HepG2 (cell line): Measurements from ENCODE around the gene PGC. TPM values are rescaled to one million over a fixed set of nuclear protein-coding genes. Genes with fewer than 3 reads are reported as not detected.

ENCODE experiments used
- ATAC-seq: fragments of 200-7000 bp; cut with Tn5 transposase; 3 replicates; pipeline ENCODE4 v1.9.1; 2020; ENCODE audit warnings: mild to moderate bottlenecking, moderate library complexity
- BruUV-seq: library from RNA; stranded (reverse); fragments of 400-500 nt; replicated peaks from 2 replicates; lab custom pipeline; 2021; lab: Mats Ljungman, UMichigan
- CTCF ChIA-PET: fragments of 300-600 bp; formaldehyde crosslinking; extraction: SDS; loops from one replicate; lab custom pipeline; 2021; ENCODE audit warnings: low total read pairs, inconsistent platforms, low intra/inter-chr PET ratio; lab: Yijun Ruan, JAX
- POLR2A ChIA-PET: fragments of 350-600 bp; sonication (Branson Sonifier 250); formaldehyde crosslinking; loops from one replicate; lab custom pipeline; 2020; ENCODE audit warnings: antibody characterized with exemption, inconsistent platforms; lab: Yijun Ruan, JAX
- DNase-seq: peaks from one replicate; pipeline ENCODE4 v3.0.0-alpha.2; 2015; ENCODE audit warnings: low spot score
- FAIRE-seq: peaks from 3 replicates; lab custom pipeline; 2011; peaks lifted over from hg19 to GRCh38; lab: Jason Lieb, UNC
- H2AFZ ChIP-seq: one replicate; pipeline ENCODE4 v1.6.1; 2011; ENCODE audit warnings: low read length, inconsistent platforms
- H3K27ac ChIP-seq: fragments of 300-600 bp; 3 replicates; pipeline ENCODE4 v1.8.0; 2011; ENCODE audit warnings: mixed run types, mild to moderate bottlenecking, mixed read lengths, low read length, inconsistent platforms; ENCODE audit not compliant: insufficient read depth; ENCODE audit errors: extremely low read length
- H3K27me3 ChIP-seq, 2 experiments: fragments of 200-600 bp in 1 of 2; 2 replicates in 1 of 2; 3 replicates in 1 of 2; pipeline versions ENCODE4 v1.6.0 to v1.8.0; 2011; ENCODE audit warnings: low read length in 2 of 2, mild to moderate bottlenecking in 2 of 2, moderate library complexity in 2 of 2, inconsistent platforms in 1 of 2; ENCODE audit not compliant: insufficient read depth in 2 of 2, control insufficient read depth in 1 of 2
- H3K36me3 ChIP-seq, 2 experiments: fragments of 200-600 bp in 1 of 2; replicated peaks in 1 of 2; 2 replicates in 1 of 2; 3 replicates in 1 of 2; pipeline versions ENCODE4 v1.5.1 to v1.8.0; 2011; ENCODE audit warnings: low read length in 2 of 2, inconsistent platforms in 1 of 2; ENCODE audit not compliant: insufficient read depth in 2 of 2, control insufficient read depth in 1 of 2
- H3K4me1 ChIP-seq: 2 replicates; pipeline ENCODE4 v1.5.1; 2012; ENCODE audit warnings: low read length, inconsistent platforms; ENCODE audit not compliant: insufficient read depth
- H3K4me2 ChIP-seq: 2 replicates; pipeline ENCODE4 v1.6.0; 2011; ENCODE audit warnings: low read depth, low read length, inconsistent platforms
- H3K4me3 ChIP-seq, 3 experiments: fragments of 200-600 bp in 1 of 3; sonication (generic), shearing (Covaris generic) in 1 of 3; replicated peaks in 1 of 3; 2 replicates each; pipeline ENCODE4 v1.5.1; 2011 to 2016; ENCODE audit warnings: low read length in 3 of 3, inconsistent platforms in 2 of 3, low read depth in 2 of 3, mild to moderate bottlenecking in 2 of 3, control low read depth in 1 of 3, mixed read lengths in 1 of 3; ENCODE audit not compliant: insufficient read depth in 1 of 3
- H3K79me2 ChIP-seq: one replicate; pipeline ENCODE4 v1.6.1; 2011; ENCODE audit warnings: low read length, inconsistent platforms; ENCODE audit not compliant: insufficient read depth
- H3K9ac ChIP-seq: 2 replicates; pipeline ENCODE4 v1.6.0; 2011; ENCODE audit warnings: mild to moderate bottlenecking, low read depth, low read length, inconsistent platforms; ENCODE audit not compliant: insufficient read depth
- H3K9me3 ChIP-seq: 2 replicates; pipeline ENCODE4 v1.5.1; 2012; ENCODE audit warnings: mild to moderate bottlenecking, low read length
- H4K20me1 ChIP-seq: 2 replicates; pipeline ENCODE4 v1.6.0; 2011; ENCODE audit warnings: inconsistent platforms, mild to moderate bottlenecking, low read length, moderate library complexity; ENCODE audit not compliant: insufficient read depth
- AGO2 ChIP-seq: fragments of 200-400 bp; formaldehyde crosslinking; optimal IDR thresholded peaks from 2 replicates; pipeline ENCODE3; 2017; ENCODE audit warnings: mild to moderate bottlenecking, low read depth, low read length, moderate library complexity
- AKNA ChIP-seq: sonication (generic); formaldehyde crosslinking; IDR thresholded peaks from 2 replicates; pipeline ENCODE4 v1.4.0; 2020; ENCODE audit warnings: missing genetic modification reagents, borderline replicate concordance
- ESRRA ChIP-seq: sonication (generic); formaldehyde crosslinking; IDR thresholded peaks from 2 replicates; pipeline ENCODE4 v1.5.1; 2020; ENCODE audit warnings: mild to moderate bottlenecking, low read depth, missing genetic modification reagents
- POLR2AphosphoS2 ChIP-seq: IDR thresholded peaks from 2 replicates; pipeline ENCODE4 v1.6.1; 2011; ENCODE audit warnings: low read depth, low read length, improper control_type of control experiment
- SP1 ChIP-seq, 2 experiments: fragments of 450-650 bp in 1 of 2; sonication (generic) in 1 of 2; formaldehyde crosslinking in 1 of 2; IDR thresholded peaks; 2 replicates each; pipeline versions ENCODE4 v1.4.0 to v1.6.1; 2016 to 2020; ENCODE audit warnings: missing genetic modification reagents in 1 of 2
- SRY ChIP-seq: sonication (generic); formaldehyde crosslinking; IDR thresholded peaks from 2 replicates; pipeline ENCODE4 v1.8.0; 2022; ENCODE audit warnings: mild to moderate bottlenecking, missing genetic modification reagents
- ZNF207 ChIP-seq: fragments of 450-650 bp; IDR thresholded peaks from 2 replicates; pipeline ENCODE4 v1.6.1; 2016; ENCODE audit warnings: antibody characterized with exemption, borderline replicate concordance
- ZNF33A ChIP-seq: sonication (generic); formaldehyde crosslinking; IDR thresholded peaks from 2 replicates; pipeline ENCODE4 v1.5.1; 2020; ENCODE audit warnings: missing genetic modification reagents, mild to moderate bottlenecking, moderate library complexity, borderline replicate concordance
- WGBS: methylation state at CpG from one replicate; pipeline ENCODE4 v1.1.6; 2017; ENCODE audit warnings: low lambda C conversion rate; 5-methylcytosine and 5-hydroxymethylcytosine counted together
- in situ Hi-C: cut with HindIII; loops from 2 replicates; pipeline ENCODE4 v1.10.0; 2017; ENCODE audit warnings: low pct_unique_long_range_greater_than_20kb; ENCODE audit not compliant: extremely low pct_ligation_motif_present
- intact Hi-C: fragments of 100-400 bp; cut with micrococcal nuclease; formaldehyde crosslinking; loops from one replicate; pipeline ENCODE4 v1.10.0; 2022; ENCODE audit not compliant: unreplicated experiment
- polyA plus RNA-seq, 8 experiments: library from polyadenylated mRNA; depleted of rRNA in 3 of 8; stranded (reverse) in 7 of 8; unstranded in 1 of 8; fragments of >200 nt; fragmentation: Illumina TruSeq in 4 of 8; extraction: Trizol in 4 of 8; gene quantifications; 2 replicates each; pipeline versions ENCODE4 v1.2.1 to v1.2.3, GENCODE V29; 2011 to 2016; ENCODE audit warnings: low read depth in 4 of 8, missing spikeins in 1 of 8, mixed read lengths in 1 of 8; ENCODE audit not compliant: insufficient read depth in 1 of 8
- total RNA-seq, 5 experiments: library from RNA; depleted of rRNA; stranded (reverse); fragments of >200 nt; fragmentation: Illumina TruSeq; extraction: Trizol; gene quantifications; 2 replicates each; pipeline ENCODE4 v1.2.3, GENCODE V29; 2016; ENCODE audit warnings: low read depth in 1 of 5
- TF ChIP-seq, protein P1 (sequence below): sonication (generic); formaldehyde crosslinking; IDR thresholded peaks from 2 replicates; pipeline ENCODE4 v1.5.0; 2020; ENCODE audit warnings: mild to moderate bottlenecking, missing genetic modification reagents, moderate library complexity

The PGC gene
- total and polyA plus RNA-seq, 2 of the 13 experiments (the other 11 are each of a cell fraction or from before 2014, with no cell fraction given) = 426 to 502 TPM

DNA sequence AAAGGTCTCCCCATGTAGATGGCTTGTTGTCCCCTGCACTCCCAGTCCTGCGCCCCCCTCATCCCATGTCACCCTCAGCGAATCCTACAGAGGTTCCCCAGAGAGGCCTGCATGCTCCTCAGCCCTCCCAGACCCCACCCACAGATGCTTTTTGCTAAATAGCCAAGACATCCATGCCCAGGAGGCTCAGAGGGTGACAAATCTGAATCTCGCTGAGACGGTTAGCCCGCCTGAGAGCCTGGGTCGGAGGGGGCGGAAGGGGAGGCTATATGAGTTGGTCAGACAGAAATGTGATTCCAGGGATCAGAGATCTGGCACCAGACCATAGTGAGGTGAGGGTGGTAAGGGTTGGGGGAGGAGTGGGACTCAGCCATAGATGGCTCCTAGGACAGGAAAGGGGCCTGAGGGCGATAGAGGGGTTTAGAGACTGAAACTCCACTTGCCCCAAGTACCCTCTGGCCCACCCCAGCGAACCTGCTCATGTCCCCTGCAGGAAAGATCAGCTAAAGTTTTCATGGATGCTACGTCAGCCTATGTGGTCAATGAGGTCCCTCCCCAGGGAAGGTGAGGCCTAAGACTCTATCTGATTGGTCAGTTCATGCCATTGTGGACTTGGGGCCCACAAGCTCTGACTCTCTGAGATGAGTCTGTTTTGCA lies 45.0 kb downstream of the PGC start:
- H3K79me2 ChIP-seq = no peaks in the 10 kb centered on the region
- no peak for TF ChIP-seq POLR2AphosphoS2
- no peak for TF ChIP-seq SP1 (IDR thresholded peaks at IDR 0.05)
- no peak for TF ChIP-seq SP1 (CRISPR knock-in tag; IDR thresholded peaks at IDR 0.05)
- TF ChIP-seq ZNF207 = no peak
- no peak for TF ChIP-seq SRY (CRISPR knock-in tag)
- no peak for TF ChIP-seq ESRRA
- peaks cover 18% of the 10 kb centered on the region for H3K4me1 ChIP-seq
- peaks cover 0 to 5% of the 10 kb centered on the region in 2 experiments; a peak in 2 of 5 replicates for H3K36me3 ChIP-seq
- no peaks in the 10 kb centered on the region for H3K9me3 ChIP-seq
- ATAC-seq (no peak), FAIRE-seq (no peak), DNase-seq (no peak)
- H2AFZ ChIP-seq = no peak overlapping the region
- no peak overlapping the region for H3K27ac ChIP-seq
- CTCF ChIA-PET = no interaction called here
- no TSS peak for BruUV-seq
- no peak overlapping the region for H3K4me3 ChIP-seq
- no peak overlapping the region for H3K9ac ChIP-seq
- in situ Hi-C loops = no loop called here
- H3K27me3 ChIP-seq = no peaks in the 10 kb centered on the region
- 97% methylated on average over 9 of the region's 10 CpGs for WGBS
- H3K4me2 ChIP-seq = no peak overlapping the region
- intact Hi-C loops = no loop called here
- POLR2A ChIA-PET = no interaction called here
- no peaks in the 10 kb centered on the region for H4K20me1 ChIP-seq

DNA sequence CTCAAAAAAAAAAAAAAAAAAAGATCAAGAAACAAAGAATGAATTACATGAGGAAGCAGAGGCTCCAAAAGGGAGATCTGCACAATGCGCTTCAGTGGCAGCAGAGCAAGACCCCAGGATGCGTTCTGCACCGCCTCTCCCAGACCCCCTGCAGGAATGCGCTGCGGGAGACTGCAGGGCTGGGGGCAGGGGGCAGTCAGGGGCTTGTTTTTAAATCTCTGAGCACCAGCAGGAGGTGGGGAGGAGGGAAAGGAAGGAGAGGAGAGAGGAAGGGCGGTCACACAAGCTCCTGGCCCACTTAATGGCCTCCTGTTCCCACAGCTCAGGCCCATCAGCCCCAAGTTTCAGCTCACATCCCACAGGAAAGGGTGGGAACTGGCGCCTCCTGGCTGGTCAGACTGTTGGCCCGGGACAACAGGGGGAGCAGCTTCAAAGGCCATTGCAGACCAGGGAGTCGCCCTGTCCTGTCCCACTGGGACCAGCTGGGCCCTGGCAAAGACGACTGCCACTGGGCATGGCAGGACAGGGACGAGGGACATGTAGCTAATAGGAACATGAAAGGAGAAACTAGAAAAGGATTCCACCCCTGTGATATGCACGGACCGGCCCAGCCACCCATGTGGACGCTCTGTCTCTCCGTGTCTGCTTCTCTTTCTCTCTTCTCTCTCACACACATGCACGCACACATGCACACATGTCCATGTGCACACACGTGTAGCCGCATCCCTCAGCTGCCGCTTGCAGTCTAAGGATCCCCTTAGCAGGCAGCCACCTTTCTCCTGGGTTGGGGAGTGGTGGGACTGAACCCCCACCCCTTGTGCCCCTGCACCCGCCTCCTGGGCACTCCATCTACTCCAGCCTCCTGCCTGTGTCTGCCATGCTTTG lies 46.5 kb downstream of the PGC start:
- H3K79me2 ChIP-seq = no peaks in the 10 kb centered on the region
- H3K27ac ChIP-seq = no peak overlapping the region
- intact Hi-C loops (no loop called here), in situ Hi-C loops (no loop called here)
- no peaks in the 10 kb centered on the region for H3K27me3 ChIP-seq
- no peak overlapping the region for H3K9ac ChIP-seq
- DNase-seq (no peak), ATAC-seq (peak; percentile 25; the same call in 1 of the 3 replicates), FAIRE-seq (no peak)
- BruUV-seq = no TSS peak
- H3K36me3 ChIP-seq = peaks cover 0 to 5% of the 10 kb centered on the region in 2 experiments; a peak in 2 of 5 replicates
- ChIA-PET CTCF (no interaction called here), POLR2A (no interaction called here)
- no peak overlapping the region for H3K4me3 ChIP-seq
- H3K4me2 ChIP-seq = no peak overlapping the region
- H3K9me3 ChIP-seq = no peaks in the 10 kb centered on the region
- H3K4me1 ChIP-seq = peaks cover 3% of the 10 kb centered on the region
- no peaks in the 10 kb centered on the region for H4K20me1 ChIP-seq
- no peak overlapping the region for H2AFZ ChIP-seq
- 90% methylated on average over 20 of the region's 20 CpGs for WGBS
- TF ChIP-seq, protein P1, sequence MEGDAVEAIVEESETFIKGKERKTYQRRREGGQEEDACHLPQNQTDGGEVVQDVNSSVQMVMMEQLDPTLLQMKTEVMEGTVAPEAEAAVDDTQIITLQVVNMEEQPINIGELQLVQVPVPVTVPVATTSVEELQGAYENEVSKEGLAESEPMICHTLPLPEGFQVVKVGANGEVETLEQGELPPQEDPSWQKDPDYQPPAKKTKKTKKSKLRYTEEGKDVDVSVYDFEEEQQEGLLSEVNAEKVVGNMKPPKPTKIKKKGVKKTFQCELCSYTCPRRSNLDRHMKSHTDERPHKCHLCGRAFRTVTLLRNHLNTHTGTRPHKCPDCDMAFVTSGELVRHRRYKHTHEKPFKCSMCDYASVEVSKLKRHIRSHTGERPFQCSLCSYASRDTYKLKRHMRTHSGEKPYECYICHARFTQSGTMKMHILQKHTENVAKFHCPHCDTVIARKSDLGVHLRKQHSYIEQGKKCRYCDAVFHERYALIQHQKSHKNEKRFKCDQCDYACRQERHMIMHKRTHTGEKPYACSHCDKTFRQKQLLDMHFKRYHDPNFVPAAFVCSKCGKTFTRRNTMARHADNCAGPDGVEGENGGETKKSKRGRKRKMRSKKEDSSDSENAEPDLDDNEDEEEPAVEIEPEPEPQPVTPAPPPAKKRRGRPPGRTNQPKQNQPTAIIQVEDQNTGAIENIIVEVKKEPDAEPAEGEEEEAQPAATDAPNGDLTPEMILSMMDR = peak; percentile 23; the same call in 1 of the 2 replicates
- TF ChIP-seq ZNF33A (CRISPR knock-in tag) (no peak), AGO2 (peak; percentile 27), AKNA (no peak)
